HEK293 (cell line): ENCODE data around the gene TRAPPC12.

Experiments
- CTCF ChIA-PET: fragments of 350-600 bp; formaldehyde crosslinking; extraction: SDS; loops from one replicate; lab custom pipeline; 2021; ENCODE audit warnings: antibody characterized with exemption; lab: Yijun Ruan, JAX
- POLR2A ChIA-PET: fragments of 300-600 bp; formaldehyde crosslinking; extraction: SDS; loops from one replicate; lab custom pipeline; 2020; ENCODE audit warnings: antibody characterized with exemption, inconsistent platforms; lab: Yijun Ruan, JAX
- H3K27ac ChIP-seq: fragments of 200-500 bp; sonication (Bioruptor generic); 2 replicates; pipeline ENCODE4 v1.5.1; 2014; ENCODE audit warnings: low read depth, low read length, control low read depth, inconsistent platforms; ENCODE audit errors: extremely low read depth
- H3K36me3 ChIP-seq, 2 experiments: fragments of 200-500 bp in 1 of 2; sonication (Bioruptor generic) in 1 of 2; 1 replicate in 1 of 2; 2 replicates in 1 of 2; pipeline ENCODE4 v1.5.1; 2014 to 2017; ENCODE audit warnings: inconsistent platforms in 2 of 2, low read length in 2 of 2; ENCODE audit not compliant: control insufficient read depth in 2 of 2, insufficient read depth in 1 of 2
- H3K4me1 ChIP-seq: fragments of 200-500 bp; sonication (Bioruptor generic); 2 replicates; pipeline ENCODE4 v1.5.1; 2014; ENCODE audit warnings: mild to moderate bottlenecking, low read length, inconsistent platforms; ENCODE audit not compliant: control insufficient read depth, insufficient read depth
- H3K4me3 ChIP-seq: 2 replicates; pipeline ENCODE4 v1.5.1; 2011; ENCODE audit warnings: low read depth, mild to moderate bottlenecking, control low read depth, low read length, moderate library complexity
- H3K9me3 ChIP-seq: fragments of 200-500 bp; sonication (Bioruptor generic); 2 replicates; pipeline ENCODE4 v1.5.1; 2014; ENCODE audit warnings: low read depth, low read length, inconsistent platforms; ENCODE audit not compliant: control insufficient read depth, insufficient read depth
- IKZF3 ChIP-seq: fragments of 450-650 bp; IDR thresholded peaks from 2 replicates; pipeline ENCODE4 v1.5.0; 2018; ENCODE audit warnings: missing biosample characterization, mild to moderate bottlenecking, missing genetic modification characterization, moderate library complexity
- KLF17 ChIP-seq: fragments of 450-650 bp; formaldehyde crosslinking; IDR thresholded peaks from 2 replicates; pipeline ENCODE4 v1.5.1; 2016; ENCODE audit warnings: missing biosample characterization, missing genetic modification characterization
- KLF7 ChIP-seq: fragments of 450-650 bp; formaldehyde crosslinking; IDR thresholded peaks from 2 replicates; pipeline ENCODE4 v1.5.1; 2016; ENCODE audit warnings: missing biosample characterization, missing genetic modification characterization, borderline replicate concordance
- KLF9 ChIP-seq: fragments of 450-650 bp; formaldehyde crosslinking; IDR thresholded peaks from 2 replicates; pipeline ENCODE4 v1.5.1; 2016; ENCODE audit warnings: missing biosample characterization, missing genetic modification characterization, low read depth
- SP7 ChIP-seq: fragments of 450-650 bp; formaldehyde crosslinking; IDR thresholded peaks from 2 replicates; pipeline ENCODE4 v1.5.1; 2016; ENCODE audit warnings: missing biosample characterization, missing genetic modification characterization
- TRIM28 ChIP-seq: IDR thresholded peaks from 2 replicates; pipeline ENCODE4 v1.6.1; 2011; ENCODE audit warnings: low read length, control low read depth, borderline replicate concordance
- YY2 ChIP-seq: fragments of 450-650 bp; formaldehyde crosslinking; IDR thresholded peaks from 2 replicates; pipeline ENCODE4 v1.5.1; 2016; ENCODE audit warnings: missing biosample characterization, missing genetic modification characterization
- ZFP37 ChIP-seq: fragments of 450-650 bp; formaldehyde crosslinking; IDR thresholded peaks from 2 replicates; pipeline ENCODE4 v1.5.1; 2016; ENCODE audit warnings: missing biosample characterization, missing genetic modification characterization
- ZNF169 ChIP-seq: fragments of 450-650 bp; formaldehyde crosslinking; IDR thresholded peaks from 2 replicates; pipeline ENCODE4 v1.5.1; 2016; ENCODE audit warnings: missing biosample characterization, missing genetic modification characterization
- ZNF175 ChIP-seq: fragments of 450-650 bp; formaldehyde crosslinking; IDR thresholded peaks from 2 replicates; pipeline ENCODE4 v1.5.1; 2016; ENCODE audit warnings: missing biosample characterization, missing genetic modification characterization
- ZNF248 ChIP-seq: fragments of 450-650 bp; formaldehyde crosslinking; IDR thresholded peaks from 2 replicates; pipeline ENCODE4 v1.5.1; 2017; ENCODE audit warnings: missing biosample characterization, missing genetic modification characterization
- ZNF302 ChIP-seq: fragments of 450-650 bp; formaldehyde crosslinking; IDR thresholded peaks from 2 replicates; pipeline ENCODE4 v1.5.1; 2016; ENCODE audit warnings: missing biosample characterization, missing genetic modification characterization, low read depth
- ZNF311 ChIP-seq: fragments of 450-650 bp; formaldehyde crosslinking; IDR thresholded peaks from 2 replicates; pipeline ENCODE4 v1.5.1; 2017; ENCODE audit warnings: missing biosample characterization, missing genetic modification characterization, borderline replicate concordance
- ZNF394 ChIP-seq: fragments of 450-650 bp; formaldehyde crosslinking; IDR thresholded peaks from 2 replicates; pipeline ENCODE4 v1.5.1; 2016; ENCODE audit warnings: missing biosample characterization, missing genetic modification characterization, mild to moderate bottlenecking, moderate library complexity, borderline replicate concordance
- ZNF518A ChIP-seq: fragments of 450-650 bp; formaldehyde crosslinking; conservative IDR thresholded peaks from 2 replicates; pipeline ENCODE4 v1.5.1; 2016; ENCODE audit warnings: low read depth, missing biosample characterization, missing genetic modification characterization
- ZNF692 ChIP-seq: fragments of 450-650 bp; formaldehyde crosslinking; IDR thresholded peaks from 2 replicates; pipeline ENCODE4 v1.5.1; 2016; ENCODE audit warnings: missing biosample characterization, missing genetic modification characterization
- ZNF747 ChIP-seq: fragments of 450-650 bp; formaldehyde crosslinking; IDR thresholded peaks from 2 replicates; pipeline ENCODE4 v1.5.1; 2016; ENCODE audit warnings: missing biosample characterization, missing genetic modification characterization
- ZNF76 ChIP-seq: fragments of 450-650 bp; formaldehyde crosslinking; IDR thresholded peaks from 2 replicates; pipeline ENCODE4; 2016; ENCODE audit warnings: low read depth, missing biosample characterization, missing genetic modification characterization, borderline replicate concordance
- ZNF768 ChIP-seq: fragments of 450-650 bp; formaldehyde crosslinking; IDR thresholded peaks from 2 replicates; pipeline ENCODE4 v1.5.1; 2018; ENCODE audit warnings: missing biosample characterization, mild to moderate bottlenecking, missing genetic modification characterization
- ZNF777 ChIP-seq: fragments of 450-650 bp; formaldehyde crosslinking; IDR thresholded peaks from 2 replicates; pipeline ENCODE4 v1.5.1; 2017; ENCODE audit warnings: missing biosample characterization, missing genetic modification characterization, borderline replicate concordance
- ZNF837 ChIP-seq: fragments of 450-650 bp; formaldehyde crosslinking; IDR thresholded peaks from 2 replicates; pipeline ENCODE4 v1.5.1; 2016; ENCODE audit warnings: missing biosample characterization, missing genetic modification characterization

The TRAPPC12 gene

GRCh38 chr2:3466966-3467365, 87.5 kb downstream of the TRAPPC12 start:
- Histone ChIP-seq H3K4me3 (no peak overlapping the region), H3K4me1 (no peaks in the 10 kb centered on the region), H3K36me3 (peaks cover 0 to 84% of the 10 kb centered on the region in 2 experiments; a peak in 1 of 3 replicates), H3K27ac (no peak overlapping the region), H3K9me3 (no peaks in the 10 kb centered on the region)
- POLR2A ChIA-PET: no interaction called here
- TF ChIP-seq KLF7 (tag by site-specific recombination): no peak
- TF ChIP-seq TRIM28: no peak
- TF ChIP-seq ZNF76 (tag by site-specific recombination): no peak
- TF ChIP-seq ZNF311 (tag by site-specific recombination): no peak
- no peak for TF ChIP-seq ZNF248 (tag by site-specific recombination)
- no peak for TF ChIP-seq ZNF747 (tag by site-specific recombination)
- no peak for TF ChIP-seq KLF17 (tag by site-specific recombination)
- CTCF ChIA-PET: no interaction called here

GRCh38 chr2:3467654-3468053, 88.2 kb downstream of the TRAPPC12 start:
- ChIA-PET POLR2A (no interaction called here), CTCF (no interaction called here)
- Histone ChIP-seq H3K4me1 (no peaks in the 10 kb centered on the region), H3K4me3 (no peak overlapping the region), H3K36me3 (peaks cover 0 to 88% of the 10 kb centered on the region in 2 experiments; a peak in 1 of 3 replicates), H3K27ac (no peak overlapping the region), H3K9me3 (no peaks in the 10 kb centered on the region)
- TF ChIP-seq ZNF777 (tag by site-specific recombination) (no peak), ZNF394 (tag by site-specific recombination) (no peak), YY2 (no peak), ZNF302 (tag by site-specific recombination) (no peak), ZNF837 (no peak), IKZF3 (tag by site-specific recombination) (no peak), ZNF768 (tag by site-specific recombination) (no peak), ZNF175 (no peak), KLF9 (tag by site-specific recombination) (no peak), SP7 (no peak), ZNF169 (no peak), ZNF692 (tag by site-specific recombination) (no peak), ZNF518A (tag by site-specific recombination) (no peak), ZFP37 (tag by site-specific recombination) (no peak)
